HFFc6 (cell line): ENCODE measurements around the gene MINDY1. TPM values are rescaled to one million over a fixed set of nuclear protein-coding genes. Genes with fewer than 3 reads are reported as not detected.

Experiments
- DNase-seq: peaks from one replicate; pipeline ENCODE4 v3.0.0-alpha.2; 2018
- H3K27ac Mint-ChIP-seq: 2 replicates; pipeline ENCODE4 v1.8.0; 2020; ENCODE audit warnings: mild to moderate bottlenecking, mixed read lengths
- H3K27me3 Mint-ChIP-seq: 2 replicates; pipeline ENCODE4 v1.8.0; 2021; ENCODE audit warnings: mild to moderate bottlenecking, moderate library complexity, mixed read lengths; ENCODE audit not compliant: insufficient read depth
- H3K36me3 Mint-ChIP-seq: 2 replicates; pipeline ENCODE4 v1.8.0; 2021; ENCODE audit warnings: low read depth, mixed read lengths
- H3K4me1 Mint-ChIP-seq: 2 replicates; pipeline ENCODE4 v1.8.0; 2020; ENCODE audit warnings: low read depth, mixed read lengths
- H3K4me3 Mint-ChIP-seq: 2 replicates; pipeline ENCODE4 v1.8.0; 2020; ENCODE audit warnings: mild to moderate bottlenecking, moderate library complexity, mixed read lengths
- H3K9me3 Mint-ChIP-seq: 2 replicates; pipeline ENCODE4 v1.8.0; 2020; ENCODE audit warnings: mild to moderate bottlenecking, mixed read lengths
- total RNA-seq, 6 experiments: library from RNA; stranded (reverse); fragmentation: NEBNext Ultra II Directional; extraction: Animal tissue kit (Norgen Biotek cat#: 25700); gene quantifications; 2 replicates in 1 of 6; 3 replicates in 5 of 6; pipeline ENCODE4 v1.2.3, GENCODE V29; 2021
- TF ChIP-seq, protein P1 (sequence below): fragments of 200-600 bp; sonication (generic); IDR thresholded peaks from 2 replicates; pipeline ENCODE4 v1.5.0; 2021; ENCODE audit warnings: antibody characterized with exemption, mild to moderate bottlenecking

The MINDY1 gene
- total RNA-seq, 6 experiments from 2014 or later: 8.3 to 11.9 (median 9.0) TPM

DNA sequence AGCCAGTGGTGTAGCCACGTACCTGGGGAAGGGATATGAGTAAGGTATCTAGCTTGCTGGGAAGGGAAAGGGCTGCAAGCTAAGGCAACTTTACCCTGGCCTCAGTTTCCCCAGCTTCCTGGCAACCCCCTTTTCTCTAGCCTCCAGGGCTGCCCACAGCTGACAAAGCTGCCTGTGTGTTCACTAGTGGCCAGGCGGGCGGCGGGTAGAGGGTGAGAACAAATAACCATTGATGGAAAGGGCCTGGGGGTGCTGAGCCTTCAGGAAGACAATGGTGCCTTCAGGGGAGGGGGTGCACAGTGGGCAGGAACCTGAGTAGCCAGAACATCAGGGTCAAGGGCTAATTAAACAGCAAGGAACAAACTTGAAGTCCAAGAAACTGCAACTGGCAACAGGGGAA is 38.2 kb downstream of the MINDY1 start:
- H3K36me3 Mint-ChIP-seq: peaks cover 45% of the 10 kb centered on the region
- peaks cover 32% of the 10 kb centered on the region for H3K4me1 Mint-ChIP-seq
- H3K27ac Mint-ChIP-seq: no peak overlapping the region
- no peak for DNase-seq
- H3K27me3 Mint-ChIP-seq: peaks cover 8% of the 10 kb centered on the region
- TF ChIP-seq, protein P1, sequence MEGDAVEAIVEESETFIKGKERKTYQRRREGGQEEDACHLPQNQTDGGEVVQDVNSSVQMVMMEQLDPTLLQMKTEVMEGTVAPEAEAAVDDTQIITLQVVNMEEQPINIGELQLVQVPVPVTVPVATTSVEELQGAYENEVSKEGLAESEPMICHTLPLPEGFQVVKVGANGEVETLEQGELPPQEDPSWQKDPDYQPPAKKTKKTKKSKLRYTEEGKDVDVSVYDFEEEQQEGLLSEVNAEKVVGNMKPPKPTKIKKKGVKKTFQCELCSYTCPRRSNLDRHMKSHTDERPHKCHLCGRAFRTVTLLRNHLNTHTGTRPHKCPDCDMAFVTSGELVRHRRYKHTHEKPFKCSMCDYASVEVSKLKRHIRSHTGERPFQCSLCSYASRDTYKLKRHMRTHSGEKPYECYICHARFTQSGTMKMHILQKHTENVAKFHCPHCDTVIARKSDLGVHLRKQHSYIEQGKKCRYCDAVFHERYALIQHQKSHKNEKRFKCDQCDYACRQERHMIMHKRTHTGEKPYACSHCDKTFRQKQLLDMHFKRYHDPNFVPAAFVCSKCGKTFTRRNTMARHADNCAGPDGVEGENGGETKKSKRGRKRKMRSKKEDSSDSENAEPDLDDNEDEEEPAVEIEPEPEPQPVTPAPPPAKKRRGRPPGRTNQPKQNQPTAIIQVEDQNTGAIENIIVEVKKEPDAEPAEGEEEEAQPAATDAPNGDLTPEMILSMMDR: no peak
- no peak overlapping the region for H3K4me3 Mint-ChIP-seq
- no peaks in the 10 kb centered on the region for H3K9me3 Mint-ChIP-seq

DNA sequence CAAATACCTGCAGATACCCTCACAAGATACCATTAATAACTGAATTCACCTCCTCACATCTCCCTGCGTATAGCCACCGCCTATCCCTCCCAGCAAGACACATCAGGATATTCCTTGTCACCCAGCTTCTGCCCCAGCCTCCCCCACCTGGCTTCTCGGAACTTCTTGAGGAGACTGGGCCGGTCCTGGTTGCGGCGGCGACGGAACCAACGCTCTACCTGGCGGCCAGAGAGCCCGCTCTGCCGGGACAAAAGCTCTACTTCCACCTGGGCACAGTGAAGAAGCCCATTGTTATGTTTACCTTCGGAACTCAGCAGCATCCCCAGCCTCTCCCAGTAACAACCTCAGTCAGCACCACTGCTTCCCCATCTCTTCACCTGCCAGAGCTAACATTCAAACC is 38.8 kb downstream of the MINDY1 start:
- no peak for DNase-seq
- Mint-ChIP-seq H3K4me1 (peaks cover 29% of the 10 kb centered on the region), H3K36me3 (peaks cover 45% of the 10 kb centered on the region), H3K27ac (no peak overlapping the region; the same call in 1 of the 2 replicates), H3K4me3 (no peak overlapping the region), H3K9me3 (no peaks in the 10 kb centered on the region), H3K27me3 (peaks cover 8% of the 10 kb centered on the region)
- TF ChIP-seq, protein P1: no peak

- peaks cover 9% of the 10 kb centered on the region for H3K4me1 Mint-ChIP-seq
- no peaks in the 10 kb centered on the region for H3K9me3 Mint-ChIP-seq
- no peak for DNase-seq
- TF ChIP-seq, protein P1: no peak
- peaks cover 49% of the 10 kb centered on the region for H3K36me3 Mint-ChIP-seq
- peaks cover 5% of the 10 kb centered on the region for H3K27me3 Mint-ChIP-seq
- no peak overlapping the region for H3K4me3 Mint-ChIP-seq
- H3K27ac Mint-ChIP-seq: no peak overlapping the region
Observed at GRCh38 chr1:150966011-150966410, 40.7 kb downstream of the MINDY1 start.

DNA sequence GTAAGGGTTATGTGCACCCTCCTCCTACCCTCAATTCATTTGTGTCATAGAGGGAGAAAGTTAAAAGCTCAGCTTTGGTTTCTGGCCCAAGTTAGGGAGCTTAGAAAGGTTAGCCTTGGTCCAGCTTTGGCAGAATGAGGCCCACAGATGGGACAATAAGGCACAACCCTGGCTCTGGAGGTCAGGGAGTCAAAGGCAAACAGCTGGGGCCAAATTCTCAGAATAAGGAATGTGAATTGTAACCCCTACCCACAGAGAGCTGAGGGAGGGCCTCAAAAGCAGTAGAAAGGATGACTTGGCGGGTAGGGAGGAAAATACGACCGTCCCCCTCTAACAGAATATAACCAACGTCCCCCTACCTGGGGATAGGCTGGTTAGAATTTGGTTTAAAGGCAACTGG is 41.1 kb downstream of the MINDY1 start:
- DNase-seq: no peak
- Mint-ChIP-seq H3K4me1 (peaks cover 5% of the 10 kb centered on the region), H3K9me3 (no peaks in the 10 kb centered on the region), H3K27ac (no peak overlapping the region), H3K4me3 (no peak overlapping the region), H3K27me3 (peaks cover 3% of the 10 kb centered on the region), H3K36me3 (peaks cover 51% of the 10 kb centered on the region)
- TF ChIP-seq, protein P1: no peak

- Mint-ChIP-seq H3K4me1 (no peaks in the 10 kb centered on the region), H3K27me3 (peaks cover 3% of the 10 kb centered on the region), H3K9me3 (no peaks in the 10 kb centered on the region), H3K4me3 (no peak overlapping the region), H3K36me3 (peaks cover 62% of the 10 kb centered on the region), H3K27ac (no peak overlapping the region)
- no peak for DNase-seq
- TF ChIP-seq, protein P1: no peak
Observed at GRCh38 chr1:150964164-150964489, 42.6 kb downstream of the MINDY1 start.
